ENCODE measurements around the gene CELSR2. TPM values are rescaled to one million over a fixed set of nuclear protein-coding genes. Genes with fewer than 3 reads are reported as not detected.
A peak's percentile ranks its signal among the peaks of the same experiment; 100 is the strongest.

CELSR2 gene
- total and polyA plus RNA-seq, 2 of the 8 experiments (the other 6 are each of a cell fraction or from before 2014, with no cell fraction given) = 12.0 to 27.7 TPM

GRCh38 chr1:109255097-109255651 is 5.8 kb downstream of the CELSR2 start:
- H3K4me1 ChIP-seq (replicated peaks in 1 of 4; ENCODE audit: control insufficient read depth in 3 of 4, insufficient read depth in 4 of 4, low read length in 3 of 4) = peaks cover 5 to 40% (median 30%) of the 10 kb centered on the region in 4 experiments
- peak overlapping the region; percentile 44 to 47 for H3K4me2 ChIP-seq (ENCODE audit: insufficient read depth in 1 of 2, low read depth in 2 of 2, low read length in 2 of 2)
- peaks cover 0 to 35% of the 10 kb centered on the region in 2 experiments; a peak in 1 of 4 replicates for H3K79me2 ChIP-seq (ENCODE audit: control insufficient read depth in 1 of 2, insufficient read depth in 2 of 2, low read length in 2 of 2)
- TF ChIP-seq KDM1A (IDR thresholded peaks at IDR 0.05; ENCODE audit: borderline replicate concordance, low read length) (no peak), E2F6 (IDR thresholded peaks at IDR 0.05) (peak; percentile 75), RAD21 (IDR thresholded peaks at IDR 0.05 in 1 of 2, conservative IDR thresholded peaks at IDR 0.05 in 1 of 2; ENCODE audit: low read depth in 2 of 2, low read length in 2 of 2) (peak; percentile 18 to 32; a peak in 1 of 4 replicates), SUZ12 (IDR thresholded peaks at IDR 0.05; ENCODE audit: low read length) (no peak), SIN3A (conservative IDR thresholded peaks at IDR 0.05 in 1 of 2, IDR thresholded peaks at IDR 0.05 in 1 of 2; ENCODE audit: low read depth in 1 of 2, low read length in 2 of 2) (no peak), HDAC2 (IDR thresholded peaks at IDR 0.05; ENCODE audit: borderline replicate concordance in 1 of 2, low read depth in 2 of 2, low read length in 2 of 2) (no peak)

More at GRCh38 chr1:109255097-109255651, 5.8 kb downstream of the CELSR2 start:
- Histone ChIP-seq H3K4me3 (ENCODE audit: extremely low read depth in 1 of 4, insufficient read depth in 2 of 4, low read depth in 3 of 4, low read length in 4 of 4) (peak overlapping the region in 3 of 4 experiments; percentile 19 to 29 (median 22); a peak in 2 of 8 replicates), H3K56ac (replicated peaks; ENCODE audit: insufficient read length, low read depth, low read length) (no peak overlapping the region), H2BK120ac (replicated peaks; ENCODE audit: low read depth, low read length) (no peak overlapping the region), H4K5ac (ENCODE audit: insufficient read length, low read depth, low read length) (peak overlapping the region; percentile 50), H2BK15ac (ENCODE audit: low read length) (peak overlapping the region; percentile 72; the same call in 1 of the 2 replicates), H2BK20ac (ENCODE audit: low read length) (peak overlapping the region; percentile 40), H3K4ac (replicated peaks; ENCODE audit: insufficient read length, low read depth, low read length) (peak overlapping the region; percentile 73), H2AK5ac (ENCODE audit: low read depth, low read length) (peak overlapping the region; percentile 66; the same call in 1 of the 2 replicates), H2BK12ac (ENCODE audit: low read depth, low read length) (0 out of 2 replicates have a peak overlapping the region, but pooled peaks have one; percentile 90), H3K14ac (ENCODE audit: insufficient read length) (no peak overlapping the region), H3K79me1 (ENCODE audit: low read depth, low read length) (peaks cover 13% of the 10 kb centered on the region; the same call in 1 of the 2 replicates), H3K18ac (ENCODE audit: extremely low read depth, low read length) (peak overlapping the region; percentile 81), H3K27ac (ENCODE audit: low read depth, low read length) (peak overlapping the region; percentile 14; the same call in 1 of the 2 replicates), H4K91ac (replicated peaks; ENCODE audit: insufficient read length, low read length) (peak overlapping the region; percentile 50), H3K9me3 (ENCODE audit: insufficient read depth in 2 of 2, low read depth in 1 of 2, low read length in 1 of 2) (no peaks in the 10 kb centered on the region; a peak in 2 of 4 replicates), H2BK5ac (ENCODE audit: low read depth, low read length) (peak overlapping the region; percentile 40; the same call in 1 of the 2 replicates), H3K23me2 (ENCODE audit: low read depth, low read length) (peaks cover under 1% of the 10 kb centered on the region; the same call in 1 of the 2 replicates), H4K8ac (ENCODE audit: extremely low read depth, insufficient read depth, low read length) (peak overlapping the region; percentile 77; the same call in 1 of the 2 replicates), H4K20me1 (replicated peaks in 1 of 2; ENCODE audit: control insufficient read depth in 1 of 2, insufficient read depth in 2 of 2, low read length in 2 of 2) (peaks cover 3 to 7% of the 10 kb centered on the region in 2 experiments), H3K27me3 (replicated peaks in 1 of 4; ENCODE audit: control insufficient read depth in 3 of 4, extremely low read depth in 1 of 4, insufficient read depth in 3 of 4, low read length in 3 of 4) (peaks cover 0 to 7% (median 6%) of the 10 kb centered on the region in 4 experiments; a peak in 5 of 7 replicates), H3K9ac (replicated peaks in 1 of 4; ENCODE audit: extremely low read depth in 1 of 4, low read depth in 3 of 4, low read length in 3 of 4) (peak overlapping the region in 2 of 4 experiments; percentile 14 to 41; a peak in 3 of 7 replicates), H2AFZ (ENCODE audit: low read length) (no peak overlapping the region), H3K36me3 (ENCODE audit: control insufficient read depth in 2 of 4, insufficient read depth in 4 of 4, low read length in 3 of 4) (peaks cover 0 to 11% (median 4%) of the 10 kb centered on the region in 4 experiments; a peak in 5 of 8 replicates), H3K23ac (ENCODE audit: insufficient read length) (no peak overlapping the region)
- FAIRE-seq = no peak
- POLR2A ChIA-PET (ENCODE audit: partially characterized antibody) = interaction anchor here (0.6 to 12.2 kb wide), 5 partner anchors 8 to 145 kb away, joined by 3 to 252 read pairs (median 9); partner anchors contain the start of gene SARS1
- CTCF ChIA-PET (ENCODE audit: partially characterized antibody) = interaction anchor here (0.9 to 28.7 kb wide), 12 partner anchors 9 to 146 kb away, joined by 3 to 651 read pairs (median 4); partner anchors contain the start of genes SARS1 and SORT1
- no peak for DNase-seq (ENCODE audit: low read depth in 1 of 2, low spot score in 2 of 2)
- 49% methylated on average over 15 of the region's 15 CpGs; no CpG with 5 or more reads in 1 of the 2 experiments for WGBS, 2 experiments (ENCODE audit: extremely low coverage in 1 of 2, insufficient coverage in 1 of 2, insufficient read length in 1 of 2, insufficient replicate concordance in 2 of 2, low coverage in 1 of 2, low lambda C conversion rate in 2 of 2, missing lambda C conversion rate in 1 of 2)

All from H1 (cell line).